ENCODE results near the gene TEX12. TPM values are rescaled to one million over a fixed set of nuclear protein-coding genes. Genes with fewer than 3 reads are reported as not detected.
"Not testable (repeated sequence)": the region's sequence is repeated elsewhere in the genome, so short reads cannot be mapped to it uniquely, and the experiment has no call there.

TEX12 gene
- polyA plus RNA-seq, 3 donors from 2014 or later = 0.78 TPM; not detected in 2

- Mint-ChIP-seq H3K36me3 (peaks cover 0 to 4% (median 0%) of the 10 kb centered on the region in 3 donors), H3K27ac (peak overlapping the region in 3 of 6 donors; percentile 47 to 58 (median 50))
- no peak for DNase-seq
Observed at GRCh38 chr11:112175599-112175952, 8.4 kb downstream of the TEX12 start.

GRCh38 chr11:112176077-112176476 is 8.9 kb downstream of the TEX12 start:
- Mint-ChIP-seq H3K4me1 (peaks cover 39 to 59% of the 10 kb centered on the region in 2 donors), H3K27me3 (ENCODE audit: low read depth in 3 of 3) (peaks cover 2 to 5% (median 4%) of the 10 kb centered on the region in 3 donors), H3K27ac (no peak overlapping the region), H3K36me3 (peaks cover 0 to 4% (median 0%) of the 10 kb centered on the region in 3 donors), H3K9me3 (no peaks in the 10 kb centered on the region), H3K4me3 (peak overlapping the region in 1 of 5 donors; percentile 65)
- DNase-seq = no peak

More at GRCh38 chr11:112175599-112175952, 8.4 kb downstream of the TEX12 start:
- Mint-ChIP-seq H3K4me3 (peak overlapping the region; percentile 50 to 83 (median 65)), H3K9me3 (no peaks in the 10 kb centered on the region), H3K27me3 (ENCODE audit: low read depth in 3 of 3) (peaks cover 2 to 5% (median 4%) of the 10 kb centered on the region in 3 donors), H3K4me1 (peaks cover 39 to 59% of the 10 kb centered on the region in 2 donors)

- peak overlapping the region in 3 of 6 donors; percentile 20 to 48 (median 38) for H3K27ac Mint-ChIP-seq
- H3K4me3 Mint-ChIP-seq = peak overlapping the region; percentile 37 to 68 (median 64)
- no peaks in the 10 kb centered on the region for H3K9me3 Mint-ChIP-seq
- DNase-seq = peak in 2 of 3 donors; percentile 10 to 19
- peaks cover 2 to 5% (median 4%) of the 10 kb centered on the region in 3 donors for H3K27me3 Mint-ChIP-seq (ENCODE audit: low read depth in 3 of 3)
- peaks cover 0 to 4% (median 0%) of the 10 kb centered on the region in 3 donors for H3K36me3 Mint-ChIP-seq
- peaks cover 39 to 62% of the 10 kb centered on the region in 2 donors for H3K4me1 Mint-ChIP-seq
Observed at GRCh38 chr11:112177589-112177988, 10.4 kb downstream of the TEX12 start.

- Mint-ChIP-seq H3K27me3 (ENCODE audit: low read depth in 3 of 3) (peaks cover 2 to 5% (median 4%) of the 10 kb centered on the region in 3 donors), H3K36me3 (peaks cover 0 to 4% (median 0%) of the 10 kb centered on the region in 3 donors), H3K9me3 (no peaks in the 10 kb centered on the region), H3K4me1 (peaks cover 45 to 71% of the 10 kb centered on the region in 2 donors), H3K27ac (no peak overlapping the region), H3K4me3 (peak overlapping the region in 4 of 5 donors; percentile 14 to 72 (median 49))
- DNase-seq = no peak
Observed at GRCh38 chr11:112178428-112178827, 11.3 kb downstream of the TEX12 start.

- Mint-ChIP-seq H3K27ac (peak overlapping the region in 3 of 6 donors; percentile 3 to 42 (median 18)), H3K36me3 (peaks cover 0 to 4% (median 0%) of the 10 kb centered on the region in 3 donors), H3K4me3 (peak overlapping the region; percentile 42 to 72 (median 60)), H3K4me1 (peaks cover 45 to 75% of the 10 kb centered on the region in 2 donors), H3K27me3 (ENCODE audit: low read depth in 3 of 3) (peaks cover 2 to 5% (median 4%) of the 10 kb centered on the region in 3 donors), H3K9me3 (no peaks in the 10 kb centered on the region)
- no peak for DNase-seq
Observed at GRCh38 chr11:112178936-112179335, 11.8 kb downstream of the TEX12 start.

GRCh38 chr11:112179601-112180000 is 12.4 kb downstream of the TEX12 start:
- Mint-ChIP-seq H3K27me3 (ENCODE audit: low read depth in 3 of 3) (peaks cover 2 to 5% (median 4%) of the 10 kb centered on the region in 3 donors), H3K4me3 (peak overlapping the region; percentile 42 to 72 (median 60)), H3K4me1 (peaks cover 44 to 73% of the 10 kb centered on the region in 2 donors), H3K9me3 (no peaks in the 10 kb centered on the region), H3K36me3 (peaks cover 0 to 4% (median 0%) of the 10 kb centered on the region in 3 donors), H3K27ac (peak overlapping the region in 3 of 6 donors; percentile 3 to 42 (median 22))
- DNase-seq = peak; percentile 28 to 43 (median 33)

- Mint-ChIP-seq H3K9me3 (no peaks in the 10 kb centered on the region), H3K27ac (no peak overlapping the region), H3K4me3 (no peak overlapping the region), H3K27me3 (ENCODE audit: low read depth in 3 of 3) (peaks cover 0 to 5% (median 4%) of the 10 kb centered on the region in 3 donors), H3K4me1 (peaks cover 24 to 41% of the 10 kb centered on the region in 2 donors), H3K36me3 (no peaks in the 10 kb centered on the region)
- DNase-seq = no peak
Observed at GRCh38 chr11:112182867-112183266, 15.7 kb downstream of the TEX12 start.

- no peaks in the 10 kb centered on the region for H3K27me3 Mint-ChIP-seq (ENCODE audit: low read depth in 3 of 3)
- no peak for DNase-seq
- no peaks in the 10 kb centered on the region for H3K9me3 Mint-ChIP-seq
- peaks cover 6 to 23% of the 10 kb centered on the region in 2 donors for H3K4me1 Mint-ChIP-seq
- H3K4me3 Mint-ChIP-seq = no peak overlapping the region
- H3K36me3 Mint-ChIP-seq = no peaks in the 10 kb centered on the region
- no peak overlapping the region for H3K27ac Mint-ChIP-seq
Observed at GRCh38 chr11:112185883-112186282, 18.7 kb downstream of the TEX12 start.

GRCh38 chr11:112186304-112186703 is 19.1 kb downstream of the TEX12 start:
- Mint-ChIP-seq H3K4me1 (peaks cover 6 to 23% of the 10 kb centered on the region in 2 donors), H3K9me3 (no peaks in the 10 kb centered on the region), H3K36me3 (no peaks in the 10 kb centered on the region), H3K27me3 (ENCODE audit: low read depth in 3 of 3) (no peaks in the 10 kb centered on the region), H3K4me3 (no peak overlapping the region), H3K27ac (no peak overlapping the region)
- no peak for DNase-seq

- not testable (repeated sequence) for H3K9me3 Mint-ChIP-seq; H3K27me3 Mint-ChIP-seq (ENCODE audit: low read depth in 3 of 3); H3K27ac Mint-ChIP-seq; DNase-seq; H3K36me3 Mint-ChIP-seq; H3K4me1 Mint-ChIP-seq; H3K4me3 Mint-ChIP-seq
Observed at GRCh38 chr11:112195113-112195512, 27.9 kb downstream of the TEX12 start.

GRCh38 chr11:112195951-112196351 is 28.8 kb downstream of the TEX12 start:
- no peaks in the 10 kb centered on the region for H3K9me3 Mint-ChIP-seq
- H3K4me1 Mint-ChIP-seq = peaks cover 3 to 8% of the 10 kb centered on the region in 2 donors
- no peak overlapping the region for H3K4me3 Mint-ChIP-seq
- peaks cover 0 to 8% (median 0%) of the 10 kb centered on the region in 3 donors for H3K36me3 Mint-ChIP-seq
- H3K27me3 Mint-ChIP-seq (ENCODE audit: low read depth in 3 of 3) = peaks cover 0 to 4% (median 0%) of the 10 kb centered on the region in 3 donors
- DNase-seq = no peak
- no peak overlapping the region for H3K27ac Mint-ChIP-seq

GRCh38 chr11:112196519-112197087 is 29.4 kb downstream of the TEX12 start:
- Mint-ChIP-seq H3K36me3 (peaks cover 0 to 8% (median 0%) of the 10 kb centered on the region in 3 donors), H3K27me3 (ENCODE audit: low read depth in 3 of 3) (peaks cover 0 to 4% (median 0%) of the 10 kb centered on the region in 3 donors), H3K27ac (no peak overlapping the region), H3K9me3 (no peaks in the 10 kb centered on the region), H3K4me1 (peaks cover 3 to 7% of the 10 kb centered on the region in 2 donors), H3K4me3 (no peak overlapping the region)
- no peak for DNase-seq

GRCh38 chr11:112199101-112199500 is 31.9 kb downstream of the TEX12 start:
- H3K27ac Mint-ChIP-seq; DNase-seq; H3K27me3 Mint-ChIP-seq (ENCODE audit: low read depth in 3 of 3); H3K36me3 Mint-ChIP-seq; H3K4me3 Mint-ChIP-seq; H3K9me3 Mint-ChIP-seq; H3K4me1 Mint-ChIP-seq: not testable (repeated sequence)

- Mint-ChIP-seq H3K27me3 (ENCODE audit: low read depth in 3 of 3) (peaks cover 0 to 4% (median 3%) of the 10 kb centered on the region in 3 donors), H3K27ac (no peak overlapping the region), H3K4me3 (no peak overlapping the region), H3K4me1 (no peaks in the 10 kb centered on the region), H3K36me3 (peaks cover 0 to 8% (median 5%) of the 10 kb centered on the region in 3 donors), H3K9me3 (no peaks in the 10 kb centered on the region)
- DNase-seq = no peak
Observed at GRCh38 chr11:112200252-112200651, 33.1 kb downstream of the TEX12 start.

Measured in immature natural killer cell (primary cell).